Left hindlimb (tissue), 1 donor: Measurements from ENCODE around the gene SPRR2E.
"Not testable (repeated sequence)": the region's sequence is repeated elsewhere in the genome, so short reads cannot be mapped to it uniquely, and the experiment has no call there.

Experiments used
- DNase-seq: peaks from one replicate; pipeline ENCODE4 v3.0.0-alpha.2; 2018

SPRR2E gene

DNA sequence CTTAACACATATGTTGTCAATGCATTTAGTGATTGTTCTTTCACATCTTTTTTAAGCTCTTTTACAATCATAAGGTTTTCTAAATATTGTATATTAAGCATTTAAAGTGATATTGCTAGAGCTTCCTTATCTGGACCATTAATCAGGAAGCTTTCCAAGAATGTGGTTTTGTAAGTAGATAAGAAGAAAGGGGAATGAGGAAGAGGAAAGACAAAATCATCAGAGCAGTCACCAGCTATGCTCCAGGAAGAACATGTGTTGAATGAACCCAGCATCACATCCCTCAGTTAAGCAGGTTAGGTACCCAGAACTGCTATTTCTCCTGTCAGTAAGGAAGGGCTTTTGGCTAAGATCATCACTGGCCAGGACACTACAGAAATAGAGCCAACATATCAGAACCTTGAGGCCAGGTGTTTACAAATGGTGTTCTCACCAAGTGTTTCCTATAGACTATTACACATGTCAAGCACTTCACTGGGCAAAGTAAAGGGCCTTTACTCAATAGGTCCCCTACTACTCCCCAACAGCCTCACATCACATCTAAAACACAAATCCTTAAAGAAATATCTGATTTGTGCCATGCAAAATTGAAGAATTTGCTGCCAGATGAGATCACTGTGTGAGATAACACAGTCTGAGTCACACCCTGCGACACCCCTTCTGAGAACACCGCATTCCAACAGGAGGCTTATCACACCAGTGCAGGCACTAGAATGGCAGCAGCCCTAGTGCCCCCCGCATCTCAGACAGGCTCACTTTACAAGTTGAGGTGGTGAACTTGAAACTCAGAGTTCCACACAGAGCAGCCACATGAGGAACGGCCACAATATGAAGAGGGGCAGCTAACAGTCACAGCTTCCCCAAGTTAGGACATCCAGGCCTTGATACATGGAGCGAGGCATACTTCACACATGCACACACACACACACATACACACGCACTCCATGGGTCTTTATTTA is 35.2 kb downstream of the SPRR2E start:
- DNase-seq = no peak

- DNase-seq = no peak
Measured at GRCh38 chr1:153058154-153058553, 36.2 kb downstream of the SPRR2E start.

DNA sequence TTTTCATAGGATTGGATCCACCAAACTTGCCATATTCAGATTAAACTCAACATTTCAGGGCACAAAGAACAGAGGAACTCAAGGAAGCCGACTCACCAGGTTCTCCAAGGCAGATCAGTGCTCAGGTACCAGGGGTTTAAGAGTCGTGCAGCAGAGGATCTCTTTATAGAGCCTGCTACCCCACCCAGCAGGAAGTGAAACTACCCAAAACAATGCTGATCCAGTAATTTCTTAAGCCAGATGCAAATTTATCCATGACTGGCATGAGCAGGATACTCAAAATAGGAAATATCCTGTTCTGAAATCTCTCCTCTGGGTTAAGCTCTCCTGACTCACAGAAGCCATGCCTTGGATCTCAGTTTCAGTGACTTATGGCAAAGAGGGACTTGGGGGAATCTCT is 37.0 kb downstream of the SPRR2E start, which contains the start of gene SPRR2A:
SPRR2A (minus strand) TSS at position 138 of the 400 bp plus-strand sequence. CDS start 777 bp downstream, outside the sequence.
- DNase-seq = no peak

- DNase-seq = not testable (repeated sequence)
Measured at GRCh38 chr1:153056111-153056510, 38.2 kb downstream of the SPRR2E start.

GRCh38 chr1:153049211-153049610 is 45.1 kb downstream of the SPRR2E start:
- no peak for DNase-seq
